Fibroblast of the aortic adventitia (primary cell): ENCODE measurements around the gene TUBGCP3. TPM values are rescaled to one million over a fixed set of nuclear protein-coding genes. Genes with fewer than 3 reads are reported as not detected.

ENCODE experiments used
- DNase-seq: peaks from one replicate; pipeline ENCODE4 v3.0.0-alpha.2; 2010; ENCODE audit warnings: low read depth
- H3K4me3 ChIP-seq: 2 replicates; pipeline ENCODE4 v1.5.1; 2011; ENCODE audit warnings: low read depth, mild to moderate bottlenecking, control low read depth, low read length, moderate library complexity
- total RNA-seq: library from RNA; depleted of rRNA; stranded (reverse); fragments of >200 nt; gene quantifications from 2 replicates; pipeline ENCODE4 v1.2.3, GENCODE V29; 2012; ENCODE audit warnings: low replicate concordance
- TF ChIP-seq, protein P1 (sequence below): IDR thresholded peaks from 2 replicates; pipeline ENCODE4 v1.5.1; 2011; ENCODE audit warnings: mild to moderate bottlenecking, low read length, control low read depth, inconsistent platforms; ENCODE audit not compliant: insufficient read depth

Gene TUBGCP3
- total RNA-seq, 1 donor = 26.8 TPM

DNA sequence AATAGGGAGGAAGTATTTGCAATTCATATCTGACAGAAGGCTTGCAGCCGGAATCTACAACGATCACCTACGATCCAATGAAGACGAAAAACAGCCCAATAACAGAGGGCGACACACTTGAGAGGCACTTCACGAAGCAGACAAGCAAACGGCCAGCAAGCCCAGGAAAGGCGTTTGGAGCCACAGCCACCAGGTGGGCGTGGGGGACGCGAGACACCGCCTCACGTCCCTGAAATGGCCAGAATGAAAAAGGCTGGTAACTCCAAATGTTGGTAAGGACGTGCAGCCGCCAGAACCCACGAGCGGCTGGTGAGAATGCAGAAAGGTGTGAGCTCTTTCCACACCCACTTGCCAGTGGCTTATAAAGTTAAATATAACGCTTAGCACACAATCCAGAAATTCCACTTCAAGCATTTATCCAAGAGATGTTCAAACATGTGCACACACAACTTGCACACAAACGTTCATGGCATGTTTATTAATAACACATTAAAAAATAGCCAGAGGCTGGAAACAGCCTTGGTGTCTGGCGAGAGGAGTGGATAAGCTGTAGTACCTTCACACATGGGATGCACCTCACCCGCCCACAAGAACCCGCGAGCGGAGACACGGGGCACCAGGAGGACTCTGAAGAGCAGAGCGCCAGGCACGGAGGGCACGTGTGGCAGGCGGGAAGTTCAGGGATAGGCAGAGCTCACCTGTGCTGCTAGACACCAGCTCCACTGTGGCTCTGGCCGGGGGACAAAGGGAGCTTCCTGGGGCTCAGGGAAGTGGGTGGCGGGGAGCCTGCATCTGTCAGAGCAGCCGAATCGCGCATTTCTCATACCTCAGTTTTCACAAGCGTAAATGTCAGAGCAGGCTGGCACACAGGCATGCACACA, 122.5 kb downstream of the TUBGCP3 start:
- TF ChIP-seq, protein P1, sequence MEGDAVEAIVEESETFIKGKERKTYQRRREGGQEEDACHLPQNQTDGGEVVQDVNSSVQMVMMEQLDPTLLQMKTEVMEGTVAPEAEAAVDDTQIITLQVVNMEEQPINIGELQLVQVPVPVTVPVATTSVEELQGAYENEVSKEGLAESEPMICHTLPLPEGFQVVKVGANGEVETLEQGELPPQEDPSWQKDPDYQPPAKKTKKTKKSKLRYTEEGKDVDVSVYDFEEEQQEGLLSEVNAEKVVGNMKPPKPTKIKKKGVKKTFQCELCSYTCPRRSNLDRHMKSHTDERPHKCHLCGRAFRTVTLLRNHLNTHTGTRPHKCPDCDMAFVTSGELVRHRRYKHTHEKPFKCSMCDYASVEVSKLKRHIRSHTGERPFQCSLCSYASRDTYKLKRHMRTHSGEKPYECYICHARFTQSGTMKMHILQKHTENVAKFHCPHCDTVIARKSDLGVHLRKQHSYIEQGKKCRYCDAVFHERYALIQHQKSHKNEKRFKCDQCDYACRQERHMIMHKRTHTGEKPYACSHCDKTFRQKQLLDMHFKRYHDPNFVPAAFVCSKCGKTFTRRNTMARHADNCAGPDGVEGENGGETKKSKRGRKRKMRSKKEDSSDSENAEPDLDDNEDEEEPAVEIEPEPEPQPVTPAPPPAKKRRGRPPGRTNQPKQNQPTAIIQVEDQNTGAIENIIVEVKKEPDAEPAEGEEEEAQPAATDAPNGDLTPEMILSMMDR = no peak
- DNase-seq = no peak

DNA sequence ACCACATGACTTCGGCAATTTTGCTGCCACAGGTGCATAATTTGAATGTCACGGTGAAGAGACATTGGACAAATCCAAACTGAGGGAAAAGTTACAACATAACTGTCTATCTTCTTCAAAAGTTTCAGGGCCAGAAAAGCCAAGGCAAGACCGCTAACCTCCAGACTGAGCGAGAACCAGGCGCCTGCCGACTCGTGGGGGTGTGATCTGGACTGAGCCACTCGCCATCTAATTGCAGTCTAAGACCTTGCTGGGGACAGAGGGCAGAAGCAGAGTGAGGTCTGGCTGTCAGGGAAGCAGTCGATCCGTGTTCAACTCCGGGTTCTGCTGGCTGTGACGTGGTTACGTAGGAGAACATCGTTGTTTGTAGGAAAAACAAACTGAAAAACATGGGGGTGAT, 123.2 kb downstream of the TUBGCP3 start:
- DNase-seq = no peak
- TF ChIP-seq, protein P1 = no peak
- H3K4me3 ChIP-seq = no peak overlapping the region

More for the DNA sequence above, 122.5 kb downstream of the TUBGCP3 start:
- no peak overlapping the region for H3K4me3 ChIP-seq

DNA sequence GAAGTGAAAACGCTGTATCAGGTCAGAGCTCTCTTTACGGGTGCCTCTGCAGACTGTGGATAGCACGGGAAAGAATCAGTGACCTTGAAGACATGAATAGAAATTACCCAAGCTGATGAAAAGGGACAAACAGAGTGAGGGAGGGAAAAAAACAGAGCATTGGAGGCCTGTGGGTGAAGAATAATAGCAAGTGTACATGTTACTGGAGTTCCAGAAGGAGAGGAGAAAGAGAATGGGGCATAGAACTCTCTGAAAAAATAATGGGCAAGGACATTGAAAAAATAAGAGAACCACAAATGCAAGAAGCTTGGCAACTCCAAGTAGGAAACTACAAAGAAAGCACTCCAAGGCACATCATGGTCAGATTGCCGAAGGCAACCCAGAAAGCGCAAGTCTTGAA, 125.5 kb downstream of the TUBGCP3 start:
- DNase-seq = no peak
- TF ChIP-seq, protein P1 = no peak
- no peak overlapping the region for H3K4me3 ChIP-seq

DNA sequence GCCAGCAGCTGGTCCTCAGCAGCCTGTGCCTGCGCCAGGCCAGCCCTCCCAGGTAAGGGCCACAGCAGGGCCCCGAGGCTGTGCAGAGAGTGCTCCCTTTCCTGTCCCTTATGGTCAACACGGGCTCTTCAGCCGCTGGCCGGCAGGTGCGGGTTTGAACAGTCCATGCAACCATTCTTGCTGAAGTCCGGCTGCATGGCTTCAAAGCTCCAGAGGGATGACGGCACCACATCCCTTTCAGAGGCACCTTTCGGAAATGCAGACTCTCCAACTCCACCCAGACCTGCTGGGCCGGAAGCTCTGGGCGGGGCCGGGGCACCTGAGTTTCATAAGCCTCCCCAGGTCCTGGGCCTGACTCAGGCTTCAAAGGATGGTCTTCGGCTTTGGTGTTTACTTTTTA, 130.5 kb downstream of the TUBGCP3 start:
- TF ChIP-seq, protein P1 = no peak
- H3K4me3 ChIP-seq = no peak overlapping the region
- no peak for DNase-seq

DNA sequence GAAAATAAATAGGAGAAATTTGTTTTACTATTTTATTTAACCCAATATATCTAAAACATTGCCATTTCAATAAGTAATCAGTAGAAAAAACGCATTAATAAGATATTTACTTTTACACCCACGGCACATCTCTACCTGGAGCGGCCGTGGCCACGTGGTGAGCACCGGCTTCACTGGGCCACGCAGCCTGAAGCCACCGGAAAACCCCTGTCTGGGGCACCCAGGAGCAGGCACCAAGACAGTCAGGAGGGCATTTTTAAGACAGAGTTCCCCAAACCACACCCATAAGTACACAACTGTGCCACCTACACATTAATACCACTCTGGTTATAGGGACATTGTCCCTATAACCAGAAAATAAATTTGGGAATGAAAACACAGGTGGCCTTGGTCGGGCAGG, 130.9 kb downstream of the TUBGCP3 start:
- TF ChIP-seq, protein P1 = no peak
- no peak for DNase-seq
- no peak overlapping the region for H3K4me3 ChIP-seq

DNA sequence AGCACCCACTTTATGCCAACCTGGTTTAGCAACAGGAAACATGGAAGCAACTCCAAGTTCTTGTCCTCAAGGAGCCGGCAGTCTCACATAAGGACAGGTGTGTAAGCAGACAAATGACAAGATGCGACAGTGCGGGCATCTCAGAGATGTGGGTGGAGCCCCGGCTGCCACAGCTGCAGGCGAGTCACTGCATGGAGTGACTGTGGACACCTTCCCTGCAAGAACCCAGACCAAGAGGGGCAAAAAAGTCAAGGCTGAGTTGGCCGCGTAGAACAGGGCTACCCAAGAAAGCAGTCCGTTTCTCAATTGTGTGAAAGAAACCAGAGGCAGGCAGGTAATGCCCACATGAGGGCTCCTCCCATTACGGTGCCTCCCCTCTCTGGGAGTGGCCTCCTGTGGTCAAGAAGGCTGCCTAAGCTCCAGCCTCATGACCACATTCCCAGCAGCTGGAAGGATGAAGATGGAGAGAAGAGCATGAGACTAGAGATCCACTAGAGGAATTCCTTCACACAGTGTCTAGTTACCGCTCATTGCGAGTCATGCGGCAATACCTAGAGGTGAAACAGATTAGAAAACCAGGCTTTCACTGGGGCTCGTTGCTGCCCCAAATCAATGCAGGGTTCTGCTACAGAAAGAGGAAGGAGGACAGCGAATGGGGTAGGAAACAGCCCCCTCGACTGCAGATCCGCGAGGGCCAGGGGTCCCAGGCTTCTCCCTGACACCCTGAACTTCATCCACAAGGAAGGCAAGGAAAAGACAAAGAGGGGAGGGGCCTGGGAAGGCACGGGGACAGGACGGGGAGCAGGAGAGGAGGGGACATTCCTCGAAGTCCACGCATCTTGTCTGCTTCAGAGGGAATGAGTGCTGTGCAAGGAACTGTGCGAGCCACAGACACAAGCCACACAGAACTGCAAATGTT, 131.6 kb downstream of the TUBGCP3 start:
- no peak for DNase-seq
- H3K4me3 ChIP-seq = no peak overlapping the region
- TF ChIP-seq, protein P1 = no peak
